ENCODE results near the gene CCNK.

CCNK gene

GRCh38 chr14:99552572-99553216 lies 71.5 kb downstream of the CCNK start:
- DNase-seq (ENCODE audit: low read depth) = no peak

GRCh38 chr14:99554184-99554583 lies 73.0 kb downstream of the CCNK start:
- DNase-seq (ENCODE audit: low read depth) = no peak

GRCh38 chr14:99554757-99555531 lies 73.7 kb downstream of the CCNK start:
- DNase-seq (ENCODE audit: low read depth) = no peak

- DNase-seq (ENCODE audit: low read depth) = no peak
Observed at GRCh38 chr14:99556134-99556791, 75.1 kb downstream of the CCNK start.

- no peak for DNase-seq (ENCODE audit: low read depth)
Observed at GRCh38 chr14:99559286-99559990, 78.2 kb downstream of the CCNK start.

- DNase-seq (ENCODE audit: low read depth) = no peak
Observed at GRCh38 chr14:99560403-99560802, 79.2 kb downstream of the CCNK start.

- no peak for DNase-seq (ENCODE audit: low read depth)
Observed at GRCh38 chr14:99560922-99561683, 79.9 kb downstream of the CCNK start.

GRCh38 chr14:99561864-99562263 lies 80.7 kb downstream of the CCNK start:
- DNase-seq (ENCODE audit: low read depth) = no peak
